Mammary epithelial cell (primary cell): Measurements from ENCODE around the gene HOXA7.

ENCODE experiments used
- EZH2 ChIP-seq: IDR thresholded peaks from 2 replicates; pipeline ENCODE4 v1.6.1; 2012; ENCODE audit warnings: low read length, inconsistent platforms, borderline replicate concordance
- TF ChIP-seq, protein P1 (sequence below), 2 donors: IDR thresholded peaks in 1 of 2; conservative IDR thresholded peaks in 1 of 2; 2 replicates each; pipeline ENCODE4 v1.5.1; 2011 to 2012; ENCODE audit warnings: inconsistent platforms in 2 of 2, low read length in 2 of 2, mild to moderate bottlenecking in 2 of 2, control low read depth in 1 of 2, low read depth in 1 of 2; ENCODE audit not compliant: insufficient read depth in 1 of 2; ENCODE audit errors: extremely low read depth in 1 of 2

GRCh38 chr7:27113991-27114769 lies 42.3 kb downstream of the HOXA7 start:
- TF ChIP-seq, protein P1, sequence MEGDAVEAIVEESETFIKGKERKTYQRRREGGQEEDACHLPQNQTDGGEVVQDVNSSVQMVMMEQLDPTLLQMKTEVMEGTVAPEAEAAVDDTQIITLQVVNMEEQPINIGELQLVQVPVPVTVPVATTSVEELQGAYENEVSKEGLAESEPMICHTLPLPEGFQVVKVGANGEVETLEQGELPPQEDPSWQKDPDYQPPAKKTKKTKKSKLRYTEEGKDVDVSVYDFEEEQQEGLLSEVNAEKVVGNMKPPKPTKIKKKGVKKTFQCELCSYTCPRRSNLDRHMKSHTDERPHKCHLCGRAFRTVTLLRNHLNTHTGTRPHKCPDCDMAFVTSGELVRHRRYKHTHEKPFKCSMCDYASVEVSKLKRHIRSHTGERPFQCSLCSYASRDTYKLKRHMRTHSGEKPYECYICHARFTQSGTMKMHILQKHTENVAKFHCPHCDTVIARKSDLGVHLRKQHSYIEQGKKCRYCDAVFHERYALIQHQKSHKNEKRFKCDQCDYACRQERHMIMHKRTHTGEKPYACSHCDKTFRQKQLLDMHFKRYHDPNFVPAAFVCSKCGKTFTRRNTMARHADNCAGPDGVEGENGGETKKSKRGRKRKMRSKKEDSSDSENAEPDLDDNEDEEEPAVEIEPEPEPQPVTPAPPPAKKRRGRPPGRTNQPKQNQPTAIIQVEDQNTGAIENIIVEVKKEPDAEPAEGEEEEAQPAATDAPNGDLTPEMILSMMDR (conservative IDR thresholded peaks at IDR 0.05 in 1 of 2, IDR thresholded peaks at IDR 0.05 in 1 of 2; ENCODE audit: extremely low read depth in 1 of 2, insufficient read depth in 1 of 2, low read depth in 1 of 2, low read length in 2 of 2), result no peak
- no peak for TF ChIP-seq EZH2
